GM12872 (cell line): ENCODE data around the gene MMRN1.

Source experiments
- CTCF ChIP-seq: IDR thresholded peaks from 3 replicates; pipeline ENCODE4 v1.5.1; 2011; ENCODE audit warnings: low read depth, mild to moderate bottlenecking, low read length, moderate library complexity; ENCODE audit not compliant: insufficient read depth

MMRN1 gene

DNA sequence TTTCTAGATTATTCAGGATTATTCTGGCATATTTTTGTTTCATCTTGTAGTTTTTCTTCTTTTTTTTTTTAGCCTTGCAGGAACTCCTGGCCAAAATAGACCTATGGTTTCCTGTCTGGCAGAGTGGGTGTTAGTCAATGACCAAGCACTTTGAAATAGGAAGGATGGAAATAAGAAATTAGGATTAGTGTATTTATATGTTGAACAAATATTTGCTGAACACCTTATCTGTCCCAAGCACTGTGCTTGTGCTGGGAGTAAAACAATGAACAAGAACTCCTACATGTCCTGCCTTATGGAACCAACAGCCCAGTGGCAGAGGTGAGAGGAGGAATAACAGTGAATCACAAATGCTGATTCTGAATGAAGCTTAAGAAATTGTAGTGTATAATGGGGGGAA, 4.5 kb downstream of the MMRN1 start:
- TF ChIP-seq CTCF, result no peak

- no peak for TF ChIP-seq CTCF
Observed at GRCh38 chr4:89899854-89900253, 5.2 kb downstream of the MMRN1 start.

DNA sequence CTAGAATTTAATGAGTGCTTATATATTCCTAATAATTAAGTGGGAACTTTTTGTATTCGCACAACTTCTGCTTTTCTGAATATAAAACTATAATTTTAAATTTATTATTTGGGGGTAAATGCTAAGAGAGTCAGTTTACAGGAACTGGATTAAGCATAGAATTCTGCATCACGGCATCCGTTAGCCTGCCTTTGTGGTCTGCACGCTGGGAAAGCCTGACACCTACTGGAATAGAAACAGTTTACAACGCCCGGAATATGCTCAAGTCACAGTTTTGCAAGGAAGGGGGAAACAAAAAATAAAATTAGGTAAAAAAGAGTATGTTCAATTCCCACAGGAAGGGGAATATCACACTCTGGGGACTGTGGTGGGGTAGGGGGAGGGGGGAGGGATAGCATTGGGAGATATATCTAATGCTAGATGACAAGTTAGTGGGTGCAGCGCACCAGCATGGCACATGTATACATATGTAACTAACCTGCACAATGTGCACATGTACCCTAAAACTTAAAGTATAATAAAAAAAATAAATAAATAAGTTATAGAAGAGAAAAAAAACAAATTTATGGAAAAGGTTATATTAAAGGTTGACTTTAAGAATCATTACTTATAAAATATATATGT, 7.3 kb downstream of the MMRN1 start:
- peak; percentile 73 for TF ChIP-seq CTCF

DNA sequence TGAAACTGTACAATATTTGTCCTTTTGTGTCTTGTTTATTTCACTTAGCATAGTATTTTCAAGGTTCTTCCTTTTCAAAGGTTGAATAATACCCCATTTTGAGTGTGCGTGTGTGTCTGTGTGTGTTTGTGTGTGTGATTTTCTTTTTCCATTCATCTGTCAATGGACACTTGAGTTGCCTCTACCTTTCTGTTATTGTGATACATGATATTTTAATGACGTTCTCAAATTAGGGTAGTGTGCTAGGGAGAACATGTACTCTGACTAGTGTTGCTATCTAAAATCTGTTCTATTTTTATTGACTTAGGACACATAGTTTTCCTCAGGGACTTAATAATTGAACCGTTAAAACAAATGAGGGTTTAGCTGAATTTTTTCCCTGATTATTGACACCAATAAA, 9.9 kb downstream of the MMRN1 start:
- no peak for TF ChIP-seq CTCF

DNA sequence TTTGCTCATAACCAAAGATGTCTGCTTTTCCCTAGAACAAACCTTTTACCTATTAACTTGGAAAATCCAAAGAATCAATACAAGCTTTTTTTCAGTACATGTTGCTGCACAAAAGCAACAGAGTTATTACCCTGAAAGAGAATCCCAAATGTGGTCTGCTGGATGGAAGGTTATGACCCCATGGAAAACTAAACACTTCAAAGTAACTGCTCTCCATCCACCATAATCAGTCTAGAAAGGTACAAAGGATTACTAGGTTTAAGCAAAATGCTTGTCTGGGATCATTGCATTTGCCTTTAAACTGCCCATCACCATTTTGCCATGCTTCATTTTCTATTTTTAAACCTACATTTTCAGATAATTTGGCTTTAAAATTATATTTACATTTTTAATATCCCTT, 11.7 kb downstream of the MMRN1 start:
- TF ChIP-seq CTCF, result no peak

DNA sequence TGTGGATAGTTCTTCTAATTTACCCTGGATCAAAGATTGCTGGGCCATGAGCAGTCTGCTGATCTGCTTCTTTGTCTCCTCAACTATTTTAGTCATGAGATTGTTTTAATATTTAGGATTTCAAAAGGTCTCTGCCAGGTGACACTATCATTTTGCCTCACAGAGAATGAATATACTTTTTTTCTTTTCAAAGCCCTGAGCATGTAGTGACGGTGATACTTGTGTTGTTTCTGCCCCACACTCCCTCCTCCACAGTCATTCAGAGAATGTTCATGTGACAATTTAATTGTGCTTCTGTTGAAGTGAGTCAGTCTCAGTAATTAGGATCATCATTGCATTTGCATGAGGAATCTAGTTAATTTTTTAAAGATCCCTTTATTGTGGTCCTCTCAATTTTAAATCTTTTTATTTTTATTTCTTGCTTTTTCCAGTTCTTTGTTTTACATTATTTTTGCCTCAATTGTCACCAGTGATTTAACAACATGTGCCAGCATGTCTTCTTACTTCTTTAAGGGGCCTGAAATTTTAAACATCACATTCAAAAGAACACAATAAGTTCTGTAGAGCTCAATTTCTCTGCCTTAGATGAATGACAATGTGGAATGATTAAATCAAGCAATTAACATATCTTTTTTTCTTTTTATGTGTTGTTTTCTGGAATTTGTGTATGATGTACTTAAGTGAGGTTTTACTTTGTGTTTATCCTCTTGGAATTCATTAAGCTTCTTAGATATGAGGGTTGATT, 12.3 kb downstream of the MMRN1 start:
- TF ChIP-seq CTCF, result no peak

DNA sequence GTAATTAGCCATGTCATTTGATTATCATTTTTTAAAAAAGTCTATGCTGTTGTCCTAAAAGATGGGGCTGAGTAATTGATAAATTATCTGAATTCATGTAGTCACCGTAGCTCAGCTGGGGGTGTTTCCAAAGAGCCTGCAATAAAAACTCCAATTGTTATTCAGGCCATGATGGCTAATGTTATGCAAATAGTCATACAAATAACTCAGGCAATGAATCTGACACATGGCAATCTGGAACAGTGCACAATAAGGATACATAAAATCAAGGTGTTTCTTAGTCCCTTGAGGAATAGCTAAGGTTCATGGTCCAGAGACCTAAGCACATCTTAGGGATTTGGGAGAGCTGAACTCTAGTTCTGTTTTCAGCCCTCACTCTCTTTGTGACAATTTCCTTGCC, 15.2 kb downstream of the MMRN1 start:
- TF ChIP-seq CTCF, result no peak
